ENCODE results near the gene RASL10A.

DNA sequence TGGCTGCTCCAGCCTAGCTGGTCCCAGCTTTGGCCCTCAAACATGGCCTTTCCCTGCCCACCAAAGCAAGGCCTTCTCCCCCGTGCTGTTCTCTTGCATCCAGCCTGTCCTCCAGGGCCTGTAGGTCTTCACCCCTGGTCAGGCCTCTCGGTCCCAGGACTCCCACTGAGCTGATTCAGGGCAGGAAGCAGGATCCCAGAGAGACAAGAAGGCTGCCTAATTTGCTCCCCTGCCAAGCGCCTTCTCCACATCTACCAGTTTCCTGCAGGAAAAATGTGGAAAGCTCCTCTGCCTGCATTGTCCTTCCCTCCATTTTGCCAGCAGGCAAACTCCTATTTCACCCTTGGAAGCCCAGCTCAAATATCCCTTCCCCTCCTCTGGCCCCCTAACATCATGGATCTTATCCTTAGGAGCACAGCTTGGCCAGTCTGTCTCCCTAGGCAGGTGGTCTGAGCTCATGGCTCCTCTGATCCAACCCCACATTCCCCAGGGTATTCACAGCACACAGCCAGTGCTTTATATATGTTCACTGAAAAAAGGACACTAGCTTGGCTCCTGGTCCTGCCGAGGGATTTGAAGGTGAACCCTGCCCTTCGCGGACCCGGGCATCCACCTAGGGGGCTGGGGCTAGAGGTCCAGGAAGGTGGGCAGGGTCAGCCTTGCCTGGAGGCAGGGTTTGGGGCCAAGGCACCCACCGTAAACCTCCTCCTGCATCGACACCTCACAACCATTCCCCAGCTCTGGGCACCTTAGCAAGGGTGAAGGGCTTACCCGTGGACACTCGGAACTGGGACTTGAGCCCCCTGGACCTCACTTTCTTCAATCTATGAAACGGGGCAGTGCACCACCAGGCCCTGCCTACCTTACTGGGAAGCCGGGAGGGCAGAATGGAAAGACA, 48.7 kb downstream of the RASL10A start:
- TF ChIP-seq CTCF (IDR thresholded peaks at IDR 0.05) (no peak), POLR2A (IDR thresholded peaks at IDR 0.05) (no peak)

Data from Peyer's patch (tissue), 4 donors.